GM21737 (cell line): ENCODE data around the gene TTC32.
"Not testable (repeated sequence)": the region's sequence is repeated elsewhere in the genome, so short reads cannot be mapped to it uniquely, and the experiment has no call there.

Source experiments
- ATAC-seq: cut with Tn5 transposase; IDR thresholded peaks from one replicate; pipeline ENCODE4 v1.9.1; 2021; ENCODE audit warnings: mild to moderate bottlenecking, moderate library complexity; ENCODE audit not compliant: unreplicated experiment

The TTC32 gene

GRCh38 chr2:19901442-19902215, at the start of gene TTC32:
TSS of gene TTC32 (minus strand) at chr2:19901983. CDS start at chr2:19901854, 129 bp downstream.
- peak; percentile 88 for ATAC-seq

- ATAC-seq: no peak
These were observed 47.3 kb upstream of the TTC32 start for GRCh38 chr2:19949071-19949470.

DNA sequence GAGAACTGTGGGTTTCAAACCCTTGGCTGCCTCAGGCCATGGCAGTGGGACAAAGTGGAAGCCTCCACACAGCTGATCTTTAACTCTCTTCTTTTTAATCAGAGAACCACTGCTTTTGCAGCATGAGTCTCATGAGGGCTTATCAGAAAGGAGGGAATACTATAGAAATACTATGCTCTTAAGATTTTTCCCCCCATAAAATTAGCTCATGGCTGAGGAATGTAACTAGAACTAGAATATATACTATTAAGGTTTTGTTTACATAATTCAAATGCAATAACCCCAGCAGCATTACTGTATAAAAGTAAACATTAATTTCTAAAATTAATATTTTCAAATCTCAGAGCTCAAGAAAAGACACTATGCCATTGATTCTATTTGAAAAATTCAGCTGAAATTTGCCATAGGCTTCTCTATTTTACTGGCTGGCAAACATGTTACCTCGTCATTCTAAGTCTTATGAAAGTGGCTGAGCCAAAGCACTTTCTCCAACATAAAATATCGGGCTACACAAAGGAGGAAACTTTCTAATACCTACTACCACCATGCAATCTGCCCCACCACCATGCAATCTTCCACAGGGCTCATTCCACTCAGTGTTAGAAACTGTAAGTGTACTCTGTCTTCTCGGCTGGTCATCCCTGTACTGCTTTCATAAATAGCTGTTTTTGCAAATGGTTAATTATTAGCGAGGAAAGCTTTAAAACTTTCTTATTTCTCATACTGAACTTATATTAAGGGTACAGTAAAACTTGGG, 45.6 kb upstream of the TTC32 start:
- ATAC-seq: no peak

DNA sequence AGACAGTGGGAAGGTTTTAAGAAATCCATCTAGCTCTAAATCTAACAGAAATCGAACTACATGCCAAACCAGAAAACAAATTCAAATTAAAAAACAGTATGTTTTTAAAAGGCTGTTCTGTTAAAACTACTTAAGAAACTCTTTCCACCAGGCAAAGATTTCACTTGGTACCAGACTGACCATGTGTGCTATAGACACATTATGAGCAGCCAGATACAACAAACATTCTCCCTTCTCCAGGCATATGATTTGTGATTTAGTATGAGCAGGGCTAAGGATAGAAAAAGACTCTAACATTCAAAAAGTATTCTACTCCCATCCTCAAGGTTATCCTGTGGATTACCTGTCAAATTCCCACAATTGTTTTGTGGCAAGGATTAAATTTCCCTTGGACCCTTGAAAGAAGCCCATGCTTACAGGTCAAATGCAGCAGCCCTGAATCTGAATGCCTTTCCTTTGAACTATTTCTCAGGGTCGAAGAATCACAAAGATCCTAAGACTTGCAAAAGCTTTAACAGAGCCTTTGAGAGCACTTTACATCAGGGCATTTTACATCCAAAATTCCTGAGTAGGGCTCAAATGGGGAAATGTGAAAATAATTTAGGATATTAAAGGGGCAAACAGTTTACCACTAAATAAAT, 42.5 kb upstream of the TTC32 start:
- ATAC-seq: no peak

DNA sequence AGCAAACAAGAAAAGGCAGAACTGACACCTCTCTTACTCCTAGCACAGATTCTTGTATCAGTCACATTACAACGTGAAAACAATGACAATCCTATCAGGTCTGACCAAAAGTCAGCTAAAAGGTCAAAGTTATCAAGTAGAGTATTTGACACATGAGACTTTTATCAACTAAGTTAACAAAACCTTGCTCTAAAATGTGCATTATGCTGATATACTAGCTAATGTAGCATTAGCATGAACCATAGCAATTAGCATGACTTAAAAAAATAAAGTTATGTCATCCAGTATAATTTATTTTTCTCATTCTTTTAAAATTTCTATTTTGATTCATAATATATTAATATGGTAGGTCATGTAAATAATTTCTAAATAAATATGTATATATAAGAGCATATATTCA, 41.4 kb upstream of the TTC32 start:
- ATAC-seq: no peak

DNA sequence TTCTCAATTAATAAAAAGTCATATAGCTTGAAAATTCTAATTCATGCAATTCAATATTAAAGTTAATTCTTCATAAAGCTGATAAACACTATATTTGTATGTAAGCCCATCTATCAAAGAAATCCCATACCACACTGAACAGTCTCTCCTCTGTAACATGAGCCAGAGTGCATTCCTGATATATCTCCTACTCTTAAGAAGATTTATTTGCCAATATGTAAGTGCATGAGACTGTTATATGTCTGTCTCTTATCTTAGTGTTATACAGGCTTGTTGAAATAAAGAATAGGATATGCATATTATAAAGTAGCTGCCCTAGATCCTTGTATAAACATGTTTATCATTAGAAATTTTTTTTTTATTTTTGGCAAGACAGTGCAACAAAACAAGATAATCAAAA, 40.4 kb upstream of the TTC32 start:
- no peak for ATAC-seq

DNA sequence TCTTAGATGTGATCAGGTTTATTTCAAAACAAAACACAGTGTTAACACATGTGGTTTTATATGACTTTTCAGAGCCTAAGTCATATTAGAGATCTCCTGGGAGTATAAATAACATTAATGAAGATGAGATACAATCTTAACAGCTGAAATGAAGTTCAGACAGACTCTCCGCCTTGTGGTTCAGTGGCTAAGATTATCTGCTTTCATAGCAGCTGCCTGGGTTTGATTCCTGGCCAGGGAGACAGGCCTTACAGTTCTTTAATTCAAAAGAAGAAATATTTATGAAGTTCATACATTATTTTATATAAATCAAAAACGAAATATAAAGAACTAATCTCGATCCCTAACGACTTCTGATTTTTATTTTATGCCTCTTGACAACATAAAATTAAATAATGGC, 35.2 kb upstream of the TTC32 start:
- ATAC-seq: no peak

DNA sequence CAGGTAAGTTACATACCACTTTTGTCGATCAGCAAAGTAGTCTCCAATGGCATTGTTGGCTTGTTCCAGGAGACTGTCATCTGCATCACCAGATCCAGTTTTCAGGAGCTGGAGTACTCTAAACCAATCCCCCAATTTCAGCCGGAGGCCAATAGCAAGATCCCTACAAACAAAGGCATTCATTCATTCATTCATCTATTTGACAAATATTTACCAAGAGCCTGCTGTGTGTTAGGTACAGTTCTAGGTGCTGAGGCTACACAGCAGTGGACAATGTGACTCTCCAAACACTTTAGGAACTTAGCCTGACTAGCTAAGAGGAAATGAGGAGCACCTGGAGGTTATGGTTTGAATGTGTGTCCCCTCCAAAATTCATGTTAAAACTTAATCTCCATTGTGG, 34.4 kb upstream of the TTC32 start:
- no peak for ATAC-seq

DNA sequence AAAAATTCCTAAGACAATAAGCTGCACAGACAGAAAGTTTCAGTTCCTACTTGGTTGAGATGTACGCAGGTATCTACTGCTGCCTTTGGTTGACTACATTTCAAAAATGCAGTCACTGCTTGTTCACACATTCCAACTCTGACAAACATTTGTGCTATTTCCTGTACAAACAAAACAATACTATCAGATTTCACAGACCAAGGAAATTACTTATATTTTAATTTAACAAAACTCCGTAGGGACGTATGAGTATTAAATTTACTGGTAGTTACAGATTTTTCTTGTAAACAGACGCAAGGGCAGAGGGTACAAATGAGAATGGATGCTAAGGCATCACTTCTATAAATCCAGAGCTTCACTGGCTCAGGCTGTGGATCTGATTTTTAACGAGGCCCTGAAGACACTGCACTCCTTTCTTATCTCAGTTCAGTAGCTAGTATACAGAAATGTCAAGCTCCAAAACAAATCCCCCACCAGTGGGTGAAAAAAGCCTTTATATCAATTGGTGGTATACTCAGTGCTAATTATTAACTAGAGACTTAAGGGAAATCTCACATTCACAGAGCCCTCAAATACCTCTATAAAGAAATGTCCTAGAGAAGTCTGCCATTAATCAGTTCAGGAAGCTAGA, 31.7 kb upstream of the TTC32 start:
- no peak for ATAC-seq

DNA sequence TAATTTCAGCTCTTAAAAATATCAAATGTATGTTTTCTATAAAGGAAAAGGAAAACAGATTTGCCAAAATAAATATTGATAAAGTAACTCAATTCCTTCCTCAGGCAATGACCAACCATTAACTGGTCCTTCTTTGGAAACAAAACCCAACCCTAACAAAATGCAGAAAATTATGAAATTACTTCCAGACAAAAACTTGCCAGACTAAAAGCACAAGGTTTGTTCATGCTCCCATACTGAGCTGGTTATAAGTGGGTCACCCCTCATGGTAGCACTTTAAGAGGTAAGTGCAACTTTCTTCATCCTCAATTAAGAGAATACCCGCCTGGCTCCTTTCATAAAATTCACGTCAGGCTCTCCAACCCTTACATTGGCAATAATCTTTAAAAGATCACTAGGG, 31.1 kb upstream of the TTC32 start:
- ATAC-seq: no peak

DNA sequence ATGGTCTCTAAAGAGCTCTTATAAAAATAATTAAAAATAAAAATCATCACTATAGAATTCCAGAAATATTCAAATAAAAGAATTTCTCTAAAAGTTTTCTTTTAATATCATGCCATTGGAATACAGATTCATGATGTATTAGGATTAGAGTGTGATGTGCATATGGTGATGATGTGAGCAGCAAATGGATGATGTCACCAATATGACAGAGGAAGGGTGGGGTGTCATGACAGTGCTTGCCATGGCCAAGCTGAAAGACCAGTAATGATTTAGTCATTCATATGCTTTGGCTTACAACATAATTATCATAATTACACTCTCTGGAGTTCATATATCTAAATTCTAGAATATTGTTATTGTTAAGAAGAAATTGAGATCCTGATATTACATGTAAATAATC, 27.4 kb upstream of the TTC32 start:
- no peak for ATAC-seq

- not testable (repeated sequence) for ATAC-seq
These were observed 26.0 kb upstream of the TTC32 start for GRCh38 chr2:19927816-19928215.

GRCh38 chr2:19924526-19924925, 22.7 kb upstream of the TTC32 start:
- not testable (repeated sequence) for ATAC-seq

GRCh38 chr2:19922188-19922587, 20.4 kb upstream of the TTC32 start:
- ATAC-seq: not testable (repeated sequence)

- ATAC-seq: no peak
These were observed 14.7 kb upstream of the TTC32 start for GRCh38 chr2:19916385-19916950.

GRCh38 chr2:19914266-19914975, 12.6 kb upstream of the TTC32 start:
- ATAC-seq: no peak

DNA sequence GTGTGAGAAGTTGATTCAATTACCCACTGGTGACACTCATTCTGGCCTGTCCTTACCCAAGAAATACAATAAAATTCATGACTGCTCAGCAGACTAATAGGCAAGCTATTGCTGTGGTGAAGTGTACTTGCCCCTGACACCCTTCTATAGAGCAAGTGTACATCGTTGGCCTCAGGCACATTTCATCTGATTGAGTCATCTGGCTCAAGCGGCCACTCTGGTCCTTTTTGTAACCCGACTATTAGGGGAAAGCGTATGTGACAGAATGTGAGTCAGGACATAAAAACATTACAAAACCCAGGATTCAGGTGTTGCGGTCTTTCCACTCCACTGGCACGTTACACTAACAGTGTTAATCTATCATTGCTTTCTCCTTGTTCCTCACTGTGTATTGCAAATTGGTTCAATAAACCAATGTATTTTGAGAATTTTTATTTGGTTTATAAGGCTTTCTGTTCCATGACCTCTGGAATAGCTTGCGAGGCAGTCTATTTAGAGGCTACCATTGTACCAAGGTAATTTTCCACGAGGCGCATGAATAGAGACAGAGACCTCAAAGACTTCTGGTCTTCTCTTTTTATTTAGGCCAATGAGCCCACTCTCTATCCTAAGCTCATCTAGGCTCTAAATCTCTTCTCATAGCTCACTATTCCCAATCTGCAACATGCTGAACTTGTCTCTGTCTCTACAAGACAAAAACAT, 10.2 kb upstream of the TTC32 start:
- no peak for ATAC-seq

DNA sequence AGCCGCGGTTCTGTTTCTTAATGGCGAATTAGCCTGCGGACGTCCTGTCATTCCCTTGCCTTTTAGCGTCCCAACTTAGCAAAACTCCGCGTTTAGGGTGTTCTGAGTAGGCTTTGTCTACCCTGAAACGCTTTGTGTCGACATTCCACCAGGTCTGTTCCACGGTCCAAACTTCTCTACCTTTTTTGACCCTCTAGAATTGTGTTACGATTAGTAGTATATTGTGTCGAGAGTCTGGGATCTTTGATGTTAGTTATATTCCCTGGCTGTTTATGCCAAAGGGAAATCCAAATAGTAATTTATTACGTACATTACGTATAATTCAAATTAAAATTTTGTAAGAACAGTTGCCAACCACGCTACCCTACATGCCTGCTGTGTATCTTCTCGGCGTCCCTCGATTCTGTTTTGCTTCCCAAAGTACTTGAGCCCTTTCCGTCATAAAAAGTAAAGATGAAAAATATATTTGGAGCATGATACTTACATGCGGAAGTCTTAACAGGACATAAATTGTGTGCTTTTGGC, 495 bp upstream of the TTC32 start:
- no peak for ATAC-seq

DNA sequence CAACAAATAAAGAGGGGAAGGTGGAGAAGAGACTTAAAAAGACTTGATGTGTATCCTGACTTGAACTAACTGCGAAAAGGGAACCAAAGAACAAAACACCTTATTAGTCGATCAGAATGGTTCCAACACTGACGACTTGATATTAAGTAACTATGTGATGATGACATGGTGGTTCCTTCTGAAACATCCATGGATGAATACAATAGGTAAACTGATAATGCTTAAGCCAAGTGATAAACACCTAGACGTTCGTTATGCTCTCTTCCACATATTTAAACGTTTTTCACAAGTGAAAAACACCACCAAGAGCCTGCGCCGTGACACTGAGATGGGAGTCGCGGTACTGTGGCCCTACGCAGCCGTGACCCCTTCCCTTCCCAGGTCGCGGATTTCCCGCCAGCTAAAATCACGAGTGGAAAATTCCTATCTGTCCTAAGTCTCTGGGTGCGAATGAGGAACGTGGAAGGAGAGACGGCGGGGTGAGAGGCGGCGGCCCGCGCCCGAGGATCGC, 797 bp downstream of the TTC32 start:
- peak; percentile 10 for ATAC-seq
